Upper lobe of left lung (tissue), 6 donors: ENCODE measurements around the gene CEP72. TPM values are rescaled to one million over a fixed set of nuclear protein-coding genes. Genes with fewer than 3 reads are reported as not detected.

Source experiments
- ATAC-seq, 2 donors: fragments of 200-7000 bp; cut with Tn5 transposase; one replicate each; pipeline ENCODE4 v1.9.1; 2022; ENCODE audit warnings: mild to moderate bottlenecking in 2 of 2, moderate library complexity in 2 of 2; ENCODE audit not compliant: low FRiP score in 2 of 2
- DNase-seq, 2 donors: peaks; one replicate each; pipeline ENCODE4 v3.0.0-alpha.2; 2019 to 2020
- H3K27ac ChIP-seq, 4 donors: fragments of 200-600 bp; sonication (generic); one replicate each; pipeline ENCODE4 v1.5.1; 2016 to 2019
- H3K27me3 ChIP-seq, 4 donors: fragments of 200-600 bp; sonication (generic); one replicate each; pipeline ENCODE4 v1.5.1; 2017 to 2019
- H3K36me3 ChIP-seq, 4 donors: fragments of 200-600 bp; sonication (generic); one replicate each; pipeline ENCODE4 v1.5.1; 2016 to 2019
- H3K4me1 ChIP-seq, 4 donors: fragments of 200-600 bp; sonication (generic); one replicate each; pipeline ENCODE4 v1.5.1; 2018 to 2019
- H3K4me3 ChIP-seq, 4 donors: fragments of 200-600 bp; sonication (generic); one replicate each; pipeline ENCODE4 v1.5.1; 2017 to 2019; ENCODE audit warnings: mild to moderate bottlenecking in 2 of 4, moderate library complexity in 1 of 4
- H3K9me3 ChIP-seq, 4 donors: fragments of 200-600 bp; sonication (generic); one replicate each; pipeline ENCODE4 v1.5.1; 2018 to 2019
- CTCF ChIP-seq, 6 experiments: fragments of 450-650 bp in 4 of 6; fragments of 200-600 bp in 2 of 6; sonication (generic) in 2 of 6; IDR thresholded peaks; one replicate each; pipeline ENCODE4 v1.5.1; 2016 to 2019; ENCODE audit warnings: antibody characterized with exemption in 6 of 6
- EP300 ChIP-seq, 4 donors: sonication (generic); formaldehyde crosslinking; IDR thresholded peaks; one replicate each; pipeline ENCODE4 v1.5.1; 2017; ENCODE audit warnings: antibody characterized with exemption in 4 of 4, control low read depth in 2 of 4
- POLR2A ChIP-seq, 4 donors: fragments of 450-650 bp; IDR thresholded peaks; one replicate each; pipeline ENCODE4 v1.5.1; 2016 to 2017; ENCODE audit warnings: antibody characterized with exemption in 4 of 4, mild to moderate bottlenecking in 2 of 4
- POLR2AphosphoS5 ChIP-seq, 2 donors: sonication (generic); formaldehyde crosslinking; IDR thresholded peaks; one replicate each; pipeline ENCODE4 v1.5.1; 2017; ENCODE audit warnings: antibody characterized with exemption in 2 of 2
- WGBS, 2 donors: methylation state at CpG; one replicate each; pipeline ENCODE4 v1.1.5; 2017 to 2018; 5-methylcytosine and 5-hydroxymethylcytosine counted together
- total RNA-seq, 6 donors: library from RNA; depleted of rRNA in 4 of 6; stranded (reverse); fragments of >200 nt in 4 of 6; gene quantifications; one replicate each; pipeline versions ENCODE4 v1.1.0 to v1.2.1, GENCODE V29; 2016 to 2021
- donor health status: DM: no; HTN: no; CAD: no; lungs with moderate emphysema.
- donor health status: DM: no; HTN: yes; CAD: no; lungs with severe emphysema.

CEP72 gene
- total RNA-seq: 10 to 100 TPM in 2 of 6 donors, 1 to 10 TPM in 4; 6.8 to 21.0 (median 9.4) TPM

- DNase-seq: peak; percentile 89 to 99
- no peaks in the 10 kb centered on the region for H3K36me3 ChIP-seq
- peak within 1 kb of the TSS in 3 of 4 donors; percentile 50 to 70 (median 57) for H3K27ac ChIP-seq
- ATAC-seq: peak; percentile 93 to 98
- TF ChIP-seq POLR2AphosphoS5 (IDR thresholded peaks at IDR 0.05): peak in 1 of 2 donors; percentile 43
- TF ChIP-seq EP300 (IDR thresholded peaks at IDR 0.05): no peak
- no peak for TF ChIP-seq CTCF (IDR thresholded peaks at IDR 0.05)
- peak in 1 of 4 donors; percentile 34 for TF ChIP-seq POLR2A (IDR thresholded peaks at IDR 0.05)
- WGBS, 2 donors: 0% methylated on average over 4 of the region's 72 CpGs; no CpG with 5 or more reads in 1 of the 2 donors
- peak within 1 kb of the TSS; percentile 20 to 95 (median 92) for H3K4me3 ChIP-seq
- H3K9me3 ChIP-seq: no peaks in the 10 kb centered on the region
- no peaks in the 10 kb centered on the region for H3K27me3 ChIP-seq
- H3K4me1 ChIP-seq: peaks cover 9 to 24% (median 15%) of the 10 kb centered on the region in 4 donors
These were observed at the start of gene CEP72 for GRCh38 chr5:611731-612486. Gene CEP72, plus strand, starts transcription at chr5:612340. Its CDS starts 22 bp downstream, at chr5:612362.

GRCh38 chr5:565782-566440 is 46.2 kb upstream of the CEP72 start:
- Histone ChIP-seq H3K9me3 (no peaks in the 10 kb centered on the region), H3K4me1 (peaks cover 0 to 5% (median 0%) of the 10 kb centered on the region in 4 donors), H3K36me3 (no peaks in the 10 kb centered on the region), H3K4me3 (no peak overlapping the region), H3K27ac (no peak overlapping the region), H3K27me3 (peaks cover 0 to 10% (median 2%) of the 10 kb centered on the region in 4 donors)
- WGBS, 2 donors: 43 to 52% methylated on average over 12 to 19 of the region's 20 CpGs
- peak in 1 of 2 donors; percentile 66 for DNase-seq
- TF ChIP-seq EP300 (IDR thresholded peaks at IDR 0.05): no peak
- no peak for TF ChIP-seq CTCF (IDR thresholded peaks at IDR 0.05)
- TF ChIP-seq POLR2A (IDR thresholded peaks at IDR 0.05): no peak
- no peak for TF ChIP-seq POLR2AphosphoS5 (IDR thresholded peaks at IDR 0.05)
- peak in 1 of 2 donors; percentile 39 for ATAC-seq

GRCh38 chr5:566636-567309 is 45.4 kb upstream of the CEP72 start:
- Histone ChIP-seq H3K36me3 (no peaks in the 10 kb centered on the region), H3K4me3 (no peak overlapping the region), H3K4me1 (peaks cover 0 to 5% (median 0%) of the 10 kb centered on the region in 4 donors), H3K9me3 (no peaks in the 10 kb centered on the region), H3K27ac (no peak overlapping the region), H3K27me3 (peaks cover 0 to 10% (median 1%) of the 10 kb centered on the region in 4 donors)
- TF ChIP-seq EP300 (IDR thresholded peaks at IDR 0.05): no peak
- no peak for TF ChIP-seq CTCF (IDR thresholded peaks at IDR 0.05)
- no peak for TF ChIP-seq POLR2A (IDR thresholded peaks at IDR 0.05)
- TF ChIP-seq POLR2AphosphoS5 (IDR thresholded peaks at IDR 0.05): no peak
- DNase-seq (no peak), ATAC-seq (no peak)
- 88 to 91% methylated on average over 16 of the region's 16 CpGs for WGBS, 2 donors

- no peaks in the 10 kb centered on the region for H3K36me3 ChIP-seq
- TF ChIP-seq POLR2AphosphoS5 (IDR thresholded peaks at IDR 0.05): no peak
- no peak for TF ChIP-seq CTCF (IDR thresholded peaks at IDR 0.05)
- no peak for TF ChIP-seq EP300 (IDR thresholded peaks at IDR 0.05)
- H3K4me3 ChIP-seq: no peak overlapping the region
- H3K27me3 ChIP-seq: peaks cover 0 to 10% (median 1%) of the 10 kb centered on the region in 4 donors
- peak in 1 of 2 donors; percentile 73 for DNase-seq
- no peaks in the 10 kb centered on the region for H3K9me3 ChIP-seq
- 80% methylated on average over 5 to 13 of the region's 13 CpGs for WGBS, 2 donors
- peaks cover 0 to 5% (median 0%) of the 10 kb centered on the region in 4 donors for H3K4me1 ChIP-seq
- H3K27ac ChIP-seq: no peak overlapping the region
- ATAC-seq: peak; percentile 16 to 52
These were observed 44.5 kb upstream of the CEP72 start for GRCh38 chr5:567664-568060.
